IPS DF 6.9 (cell line): ENCODE measurements around the gene ZHX3.

ENCODE experiments used
- DNase-seq: peaks from one replicate; pipeline ENCODE4 v3.0.0-alpha.2; 2013; ENCODE audit warnings: low read depth, low spot score
- H3K27ac ChIP-seq: one replicate; pipeline ENCODE4 v1.5.1; 2013; ENCODE audit warnings: low read length, control low read depth
- H3K27me3 ChIP-seq: 2 replicates; pipeline ENCODE4 v1.6.1; 2013; ENCODE audit warnings: mild to moderate bottlenecking, low read length; ENCODE audit not compliant: control insufficient read depth, insufficient read depth
- H3K36me3 ChIP-seq: 2 replicates; pipeline ENCODE4 v1.6.1; 2013; ENCODE audit warnings: low read length; ENCODE audit not compliant: control insufficient read depth, insufficient read depth
- H3K4me1 ChIP-seq: 2 replicates; pipeline ENCODE4 v1.6.1; 2013; ENCODE audit warnings: low read length; ENCODE audit not compliant: control insufficient read depth, insufficient read depth
- H3K4me3 ChIP-seq: 2 replicates; pipeline ENCODE4 v1.5.1; 2013; ENCODE audit warnings: mild to moderate bottlenecking, low read length
- H3K9me3 ChIP-seq: 2 replicates; pipeline ENCODE4 v1.6.1; 2013; ENCODE audit warnings: low read length, inconsistent platforms; ENCODE audit not compliant: control insufficient read depth, insufficient read depth
- WGBS: extraction: QIAGEN DNeasy Blood & Tissue Kit; methylation state at CpG from one replicate; pipeline ENCODE4 v1.1.7; 2013; ENCODE audit warnings: mixed read lengths, missing lambda C conversion rate; ENCODE audit not compliant: insufficient read length, insufficient coverage; 5-methylcytosine and 5-hydroxymethylcytosine counted together

The ZHX3 gene

GRCh38 chr20:41353530-41353929 is 36.0 kb upstream of the ZHX3 start:
- no peak overlapping the region for H3K27ac ChIP-seq
- H3K36me3 ChIP-seq = no peaks in the 10 kb centered on the region; the same call in 1 of the 2 replicates
- H3K4me3 ChIP-seq = no peak overlapping the region
- H3K9me3 ChIP-seq = no peaks in the 10 kb centered on the region
- H3K27me3 ChIP-seq = no peaks in the 10 kb centered on the region
- DNase-seq = no peak
- no peaks in the 10 kb centered on the region for H3K4me1 ChIP-seq

- no peak for DNase-seq
- H3K27me3 ChIP-seq = no peaks in the 10 kb centered on the region
- no peaks in the 10 kb centered on the region for H3K4me1 ChIP-seq
- WGBS = no CpG with 5 or more reads among the region's 5 CpGs
- no peak overlapping the region for H3K4me3 ChIP-seq
- no peaks in the 10 kb centered on the region; the same call in 1 of the 2 replicates for H3K36me3 ChIP-seq
- no peaks in the 10 kb centered on the region for H3K9me3 ChIP-seq
- H3K27ac ChIP-seq = no peak overlapping the region
These were observed 35.1 kb upstream of the ZHX3 start for GRCh38 chr20:41352666-41353065.

- no peaks in the 10 kb centered on the region for H3K27me3 ChIP-seq
- no peak for DNase-seq
- no CpG with 5 or more reads among the region's 4 CpGs for WGBS
- H3K4me1 ChIP-seq = no peaks in the 10 kb centered on the region
- no peaks in the 10 kb centered on the region; the same call in 1 of the 2 replicates for H3K36me3 ChIP-seq
- H3K4me3 ChIP-seq = no peak overlapping the region
- H3K9me3 ChIP-seq = no peaks in the 10 kb centered on the region
- no peak overlapping the region for H3K27ac ChIP-seq
These were observed 34.6 kb upstream of the ZHX3 start for GRCh38 chr20:41352106-41352505.

GRCh38 chr20:41350408-41350962 is 33.0 kb upstream of the ZHX3 start:
- WGBS = no CpG with 5 or more reads among the region's 7 CpGs
- no peak overlapping the region for H3K4me3 ChIP-seq
- no peaks in the 10 kb centered on the region for H3K4me1 ChIP-seq
- H3K36me3 ChIP-seq = no peaks in the 10 kb centered on the region; the same call in 1 of the 2 replicates
- no peak overlapping the region for H3K27ac ChIP-seq
- no peaks in the 10 kb centered on the region for H3K27me3 ChIP-seq
- no peak for DNase-seq
- no peaks in the 10 kb centered on the region for H3K9me3 ChIP-seq

- Histone ChIP-seq H3K9me3 (no peaks in the 10 kb centered on the region), H3K4me3 (no peak overlapping the region), H3K36me3 (no peaks in the 10 kb centered on the region; the same call in 1 of the 2 replicates), H3K27me3 (no peaks in the 10 kb centered on the region), H3K4me1 (no peaks in the 10 kb centered on the region), H3K27ac (no peak overlapping the region)
- no CpG with 5 or more reads among the region's 7 CpGs for WGBS
- DNase-seq = no peak
These were observed 32.4 kb upstream of the ZHX3 start for GRCh38 chr20:41349943-41350342.

- Histone ChIP-seq H3K27ac (no peak overlapping the region), H3K4me1 (no peaks in the 10 kb centered on the region), H3K4me3 (no peak overlapping the region), H3K9me3 (no peaks in the 10 kb centered on the region), H3K27me3 (no peaks in the 10 kb centered on the region), H3K36me3 (no peaks in the 10 kb centered on the region; the same call in 1 of the 2 replicates)
- no peak for DNase-seq
- WGBS = no CpG with 5 or more reads among the region's 2 CpGs
These were observed 31.7 kb upstream of the ZHX3 start for GRCh38 chr20:41349266-41349665.

- no peak for DNase-seq
- no peak overlapping the region for H3K4me3 ChIP-seq
- no peaks in the 10 kb centered on the region for H3K9me3 ChIP-seq
- no peaks in the 10 kb centered on the region for H3K4me1 ChIP-seq
- H3K36me3 ChIP-seq = no peaks in the 10 kb centered on the region; the same call in 1 of the 2 replicates
- no CpG with 5 or more reads among the region's 13 CpGs for WGBS
- no peak overlapping the region for H3K27ac ChIP-seq
- no peaks in the 10 kb centered on the region for H3K27me3 ChIP-seq
These were observed 31.1 kb upstream of the ZHX3 start for GRCh38 chr20:41348430-41349172.

- no peaks in the 10 kb centered on the region for H3K9me3 ChIP-seq
- H3K27ac ChIP-seq = no peak overlapping the region
- no peaks in the 10 kb centered on the region; the same call in 1 of the 2 replicates for H3K36me3 ChIP-seq
- no peak overlapping the region for H3K4me3 ChIP-seq
- no CpG with 5 or more reads among the region's 13 CpGs for WGBS
- no peaks in the 10 kb centered on the region for H3K4me1 ChIP-seq
- H3K27me3 ChIP-seq = no peaks in the 10 kb centered on the region
- DNase-seq = no peak
These were observed 30.2 kb upstream of the ZHX3 start for GRCh38 chr20:41347523-41348429.

GRCh38 chr20:41345729-41346067 is 28.2 kb upstream of the ZHX3 start:
- peaks cover 3% of the 10 kb centered on the region; the same call in 1 of the 2 replicates for H3K4me1 ChIP-seq
- no peaks in the 10 kb centered on the region; the same call in 1 of the 2 replicates for H3K36me3 ChIP-seq
- DNase-seq = no peak
- H3K4me3 ChIP-seq = no peak overlapping the region
- WGBS = no CpG with 5 or more reads among the region's 17 CpGs
- H3K27ac ChIP-seq = no peak overlapping the region
- no peaks in the 10 kb centered on the region for H3K27me3 ChIP-seq
- no peaks in the 10 kb centered on the region for H3K9me3 ChIP-seq

- H3K36me3 ChIP-seq = no peaks in the 10 kb centered on the region; the same call in 1 of the 2 replicates
- WGBS = no CpG with 5 or more reads among the region's 11 CpGs
- H3K4me1 ChIP-seq = peaks cover 3% of the 10 kb centered on the region; the same call in 1 of the 2 replicates
- H3K27me3 ChIP-seq = no peaks in the 10 kb centered on the region
- no peak for DNase-seq
- no peak overlapping the region for H3K27ac ChIP-seq
- no peak overlapping the region for H3K4me3 ChIP-seq
- H3K9me3 ChIP-seq = no peaks in the 10 kb centered on the region
These were observed 27.6 kb upstream of the ZHX3 start for GRCh38 chr20:41344938-41345728.
